HG03060 (cell line): Measurements from ENCODE around the gene WFDC10B.
"Not testable (repeated sequence)": the region's sequence is repeated elsewhere in the genome, so short reads cannot be mapped to it uniquely, and the experiment has no call there.

ENCODE experiments used
- ATAC-seq: cut with Tn5 transposase; IDR thresholded peaks from one replicate; pipeline ENCODE4 v1.9.1; 2021; ENCODE audit warnings: low read depth, moderate number of reproducible peaks; ENCODE audit not compliant: unreplicated experiment

WFDC10B gene

DNA sequence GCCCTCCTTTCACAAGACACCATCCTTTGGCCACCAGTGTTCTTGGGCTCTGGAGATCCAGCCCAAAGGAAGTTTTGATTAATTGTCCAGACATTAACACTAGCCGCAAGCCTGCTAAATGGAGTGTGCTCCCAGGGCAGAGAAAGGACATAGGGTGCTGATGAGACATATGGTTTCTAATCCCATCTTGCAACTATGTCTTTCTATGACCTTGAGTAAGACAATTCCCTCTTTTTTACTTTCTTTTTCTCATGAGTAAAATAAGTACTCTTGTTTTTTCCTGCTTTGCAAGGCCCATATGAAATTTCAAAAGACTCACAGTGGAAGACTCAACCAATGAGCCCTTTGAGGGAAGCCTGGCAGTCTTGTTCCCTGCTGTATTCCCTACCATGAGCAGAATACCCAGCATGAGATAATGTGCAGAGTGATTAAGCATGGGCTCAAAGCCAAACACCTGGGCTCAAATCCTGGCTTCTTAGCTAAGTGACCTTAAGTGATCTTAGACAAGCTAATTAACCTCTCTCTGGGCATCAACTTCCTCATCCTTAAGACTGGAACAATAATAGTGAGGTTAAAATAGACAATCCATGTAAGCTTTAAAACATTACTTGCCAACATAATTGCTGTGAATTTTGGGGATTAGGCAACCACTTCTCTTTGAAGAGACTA, at the start of gene WFDC10B:
WFDC10B (minus strand) TSS at position 51 of the 669 bp plus-strand sequence. CDS start 19,027 bp downstream, outside the sequence.
- ATAC-seq = no peak

DNA sequence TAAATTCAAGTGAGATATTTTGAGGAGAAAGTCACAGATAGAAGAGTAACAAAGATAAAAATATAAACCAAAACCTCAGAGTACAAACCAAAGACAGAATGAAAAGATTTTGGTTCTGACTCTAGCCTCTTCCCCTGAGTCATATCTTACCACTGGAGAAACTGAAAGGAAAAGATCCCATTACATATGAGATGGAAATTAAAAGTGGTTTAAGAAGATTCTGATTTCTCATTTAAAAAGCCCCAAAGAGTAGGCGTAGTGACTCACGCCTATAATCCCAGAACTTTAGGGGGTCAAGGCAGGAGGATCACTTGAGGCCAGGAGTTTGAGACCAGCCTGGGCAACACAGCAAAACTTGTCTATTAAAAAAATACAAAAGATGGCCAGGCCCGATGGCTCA, 47.9 kb upstream of the WFDC10B start:
- ATAC-seq = no peak

DNA sequence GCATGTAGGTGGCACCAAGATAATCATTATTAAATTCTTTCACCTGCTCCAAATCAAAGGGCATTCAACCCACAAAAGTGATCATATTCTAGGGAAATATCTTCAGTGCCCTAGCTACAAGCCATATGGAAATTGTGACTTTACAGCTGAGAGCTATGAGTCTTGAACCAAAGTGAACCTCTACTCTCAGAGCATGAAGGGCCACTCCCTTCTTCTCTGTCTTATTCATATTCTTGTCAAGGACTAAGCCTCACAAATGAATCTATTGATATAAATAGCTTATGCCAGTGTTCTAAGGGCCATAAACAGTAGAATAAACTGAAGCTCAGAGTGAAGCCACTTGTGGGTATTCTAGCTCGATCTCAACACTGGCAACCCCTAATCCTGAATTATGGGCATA, 46.9 kb upstream of the WFDC10B start:
- no peak for ATAC-seq

DNA sequence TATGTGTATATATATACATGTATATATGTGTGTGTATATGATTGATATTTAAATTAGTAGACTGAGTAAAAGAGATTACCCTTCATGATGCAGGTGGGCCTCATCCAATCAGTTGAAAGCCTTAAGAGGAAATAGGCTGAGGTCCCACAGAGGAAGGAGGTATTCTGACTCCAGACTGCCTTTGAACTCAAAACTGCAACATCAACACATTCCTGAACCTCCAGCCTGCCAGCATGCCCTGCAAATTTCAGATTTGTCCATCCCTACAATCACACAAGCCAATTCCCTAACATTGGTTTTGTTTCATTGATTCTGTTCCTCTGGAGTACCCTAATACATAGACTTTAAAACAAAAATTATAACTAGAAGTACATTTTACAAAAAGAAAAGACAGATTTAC, 40.2 kb upstream of the WFDC10B start:
- ATAC-seq = no peak

DNA sequence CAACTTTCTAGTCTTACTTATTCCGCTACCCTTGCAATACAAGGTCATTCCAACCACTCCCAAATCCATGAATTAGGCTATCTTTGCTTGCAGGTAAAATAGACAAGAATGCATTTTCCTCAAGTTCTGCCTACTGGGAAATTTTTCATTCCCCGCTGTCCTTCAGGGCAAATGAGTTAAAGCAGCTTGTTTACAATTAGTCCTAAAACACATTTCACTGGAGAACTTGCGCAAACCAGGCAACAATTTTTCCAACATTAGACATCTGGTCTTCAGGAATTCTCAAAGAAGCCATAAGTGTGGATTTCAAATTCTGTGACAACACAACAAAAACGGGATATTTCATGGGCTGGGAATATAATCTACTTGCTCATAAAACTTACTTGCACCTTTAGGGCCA, 37.8 kb upstream of the WFDC10B start:
- ATAC-seq = no peak

DNA sequence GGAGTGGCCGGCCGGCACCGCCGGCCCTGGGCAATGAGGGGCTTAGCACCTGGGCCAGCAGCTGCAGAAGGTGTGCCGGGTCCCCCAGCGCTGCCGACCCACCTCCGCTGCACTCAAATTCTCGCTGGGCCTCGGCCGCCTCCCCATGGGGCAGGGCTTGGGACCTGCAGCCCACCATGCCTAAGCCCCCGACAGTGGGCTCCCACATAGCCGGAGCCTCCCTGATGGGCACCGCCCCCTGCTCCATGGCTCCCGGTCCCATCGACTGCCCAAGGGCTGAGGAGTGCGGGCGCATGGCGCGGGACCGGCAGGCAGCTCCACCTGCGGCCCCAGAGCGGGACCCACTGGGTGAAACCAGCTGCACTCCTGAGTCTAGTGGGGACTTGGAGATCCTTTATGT, 31.2 kb upstream of the WFDC10B start:
- no peak for ATAC-seq

DNA sequence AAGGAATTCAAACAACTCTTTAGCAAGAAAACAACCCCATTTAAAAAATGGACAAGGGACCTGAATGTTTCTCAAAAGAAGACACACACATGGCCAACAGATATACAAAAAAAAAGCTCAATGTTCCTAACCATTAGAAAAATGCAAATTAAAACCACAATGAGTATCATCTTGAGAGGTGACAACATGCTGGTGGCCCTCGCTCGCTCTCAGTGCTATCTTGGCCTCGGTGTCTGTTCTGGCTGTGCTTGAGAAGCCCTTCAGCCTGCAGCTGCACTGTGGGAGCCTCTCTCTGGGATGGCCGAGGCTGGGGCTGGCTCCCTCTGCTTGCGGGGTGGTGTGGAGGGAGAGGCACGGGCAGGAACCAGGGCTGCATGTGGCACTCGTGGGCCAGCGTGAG, 30.7 kb upstream of the WFDC10B start:
- no peak for ATAC-seq

DNA sequence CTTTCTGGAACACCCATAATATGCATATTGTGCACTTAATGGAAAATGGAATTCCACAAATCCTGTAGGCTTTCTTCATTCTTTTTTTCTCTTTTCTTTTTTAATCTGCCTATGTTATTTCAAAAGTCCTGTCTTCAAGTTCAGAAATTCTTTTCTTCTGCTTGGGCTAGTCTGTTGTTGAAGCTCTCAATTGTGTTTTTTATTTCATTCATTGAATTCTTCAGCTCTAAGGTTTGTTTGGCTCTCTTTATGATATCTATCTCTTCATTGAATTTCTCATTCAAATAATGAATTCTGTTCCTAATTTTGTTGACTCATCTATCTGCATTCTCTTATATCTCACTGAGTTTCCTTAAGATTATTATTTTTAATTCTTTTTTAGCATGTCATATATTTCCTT, 27.4 kb upstream of the WFDC10B start:
- no peak for ATAC-seq

DNA sequence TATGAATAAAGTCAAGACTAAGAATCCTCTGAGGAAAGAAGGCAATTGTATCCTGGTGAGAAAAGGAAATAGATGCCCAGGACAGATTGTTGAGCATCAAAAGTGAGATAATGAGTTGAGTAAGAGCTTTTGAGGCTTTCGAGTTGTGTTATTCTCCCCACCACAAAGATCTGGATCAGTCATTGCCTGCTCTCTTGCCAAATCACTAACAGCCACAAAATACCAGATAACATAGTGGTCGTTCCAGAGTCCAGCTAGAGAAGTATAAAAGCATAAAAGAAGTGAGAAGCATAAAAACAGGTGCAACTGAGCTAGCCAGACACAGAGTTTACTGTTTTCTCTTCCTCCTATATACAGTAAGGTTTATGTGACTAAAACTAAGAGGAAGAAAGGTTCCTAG, 22.2 kb upstream of the WFDC10B start:
- ATAC-seq = no peak

DNA sequence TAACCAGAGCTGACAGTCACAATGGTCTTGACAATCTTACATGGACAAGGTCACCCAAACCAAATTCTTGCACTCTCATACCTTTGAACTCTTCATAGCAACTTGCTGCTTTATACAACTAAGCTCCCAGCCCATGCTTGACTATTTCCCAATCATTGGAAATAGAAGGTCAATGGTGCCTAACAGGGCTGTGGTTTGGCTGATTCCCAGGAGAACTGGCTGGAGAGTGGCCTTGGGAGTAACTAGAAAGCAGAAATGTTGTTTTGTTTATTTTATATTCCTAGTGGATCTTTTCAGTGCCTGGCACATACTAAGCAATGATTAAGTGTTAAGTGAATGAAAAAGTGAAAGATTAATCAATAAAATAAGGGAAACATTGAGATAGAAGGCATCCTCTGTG, 20.3 kb upstream of the WFDC10B start:
- ATAC-seq = no peak

DNA sequence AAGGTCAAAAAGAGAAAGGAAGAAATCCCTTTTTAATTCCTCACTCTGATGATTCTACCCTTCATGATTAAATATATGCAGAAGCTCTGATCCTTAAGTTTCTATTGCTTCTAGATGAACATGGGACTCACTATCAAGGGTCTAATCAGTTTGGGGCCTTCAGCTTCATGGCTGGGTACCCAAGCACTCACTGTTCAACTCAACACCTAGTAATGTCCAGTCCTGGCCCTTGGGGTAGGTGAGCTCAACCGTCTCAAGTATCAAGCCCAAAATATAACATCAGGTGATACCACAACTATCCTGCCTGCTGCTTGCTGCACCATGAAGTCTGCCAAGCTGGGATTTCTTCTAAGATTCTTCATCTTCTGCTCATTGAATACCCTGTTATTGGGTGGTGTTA, 17.2 kb upstream of the WFDC10B start, which contains the start of gene SPINT4:
SPINT4 (plus strand) TSS at position 301 of the 400 bp plus-strand sequence; CDS start at position 322, 21 bp downstream.
- no peak for ATAC-seq

DNA sequence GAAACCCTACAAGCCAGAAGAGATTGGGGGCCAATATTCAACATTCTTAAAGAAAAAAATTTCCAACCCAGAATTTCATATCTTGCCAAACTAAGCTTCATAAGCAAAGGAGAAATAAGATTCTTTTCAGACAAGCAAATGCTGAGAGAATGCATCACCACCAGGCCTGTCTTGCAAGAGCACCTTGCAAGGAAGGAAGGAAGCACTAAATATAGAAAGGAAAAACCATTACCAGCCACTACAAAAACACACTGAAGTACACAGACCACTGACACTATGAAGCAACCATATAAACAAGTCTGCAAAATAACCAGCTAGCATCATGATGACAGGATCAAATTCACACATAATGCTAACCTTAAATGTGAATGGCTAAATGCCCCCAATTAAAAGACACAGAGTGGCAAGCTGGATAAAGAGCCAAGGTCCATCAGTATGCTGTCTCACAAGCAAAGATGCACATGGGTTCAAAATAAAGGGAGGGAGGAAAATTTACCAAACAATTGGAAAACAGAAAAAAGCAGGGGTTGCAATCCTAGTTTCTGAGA, 11.4 kb upstream of the WFDC10B start:
- ATAC-seq = not testable (repeated sequence)

DNA sequence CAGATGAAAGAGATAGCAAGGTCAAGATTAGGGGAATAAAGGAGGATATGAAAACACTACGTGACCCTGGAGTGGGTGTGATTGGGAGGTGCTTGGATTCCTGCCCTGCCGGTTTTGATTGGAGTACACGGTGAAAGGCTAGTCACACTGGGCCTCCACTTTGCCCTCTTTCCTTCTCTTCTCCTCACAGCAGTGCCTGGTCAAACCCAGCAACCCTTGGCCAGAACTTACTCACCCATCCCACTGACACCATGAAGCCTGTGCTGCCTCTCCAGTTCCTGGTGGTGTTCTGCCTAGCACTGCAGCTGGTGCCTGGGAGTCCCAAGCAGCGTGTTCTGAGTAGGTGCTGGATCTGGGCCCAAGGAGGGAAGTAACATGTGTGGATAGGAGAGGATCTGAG, 2.9 kb downstream of the WFDC10B start, which contains the start of gene WFDC13:
WFDC13 (plus strand) TSS at position 166 of the 400 bp plus-strand sequence; CDS start at position 252, 86 bp downstream.
- no peak for ATAC-seq

DNA sequence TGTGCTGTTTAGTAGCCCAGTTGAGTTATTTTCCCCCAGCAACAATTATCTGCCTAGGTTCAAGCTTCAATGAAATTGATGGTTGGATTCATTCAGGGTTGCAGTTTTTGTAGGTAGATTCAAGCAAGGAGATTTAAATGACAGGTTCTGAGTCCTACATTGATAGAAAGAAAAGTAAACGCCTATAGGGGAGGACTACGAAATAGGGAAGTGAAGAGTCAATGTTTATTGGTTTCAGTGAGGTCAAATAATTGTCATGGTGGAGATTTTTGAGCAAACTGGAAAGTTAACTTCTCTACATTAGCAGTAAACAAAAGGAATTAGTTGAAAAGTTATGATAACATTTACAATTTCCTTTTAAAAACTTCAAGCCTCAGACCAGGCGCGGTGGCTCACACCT, 3.7 kb downstream of the WFDC10B start:
- no peak for ATAC-seq

DNA sequence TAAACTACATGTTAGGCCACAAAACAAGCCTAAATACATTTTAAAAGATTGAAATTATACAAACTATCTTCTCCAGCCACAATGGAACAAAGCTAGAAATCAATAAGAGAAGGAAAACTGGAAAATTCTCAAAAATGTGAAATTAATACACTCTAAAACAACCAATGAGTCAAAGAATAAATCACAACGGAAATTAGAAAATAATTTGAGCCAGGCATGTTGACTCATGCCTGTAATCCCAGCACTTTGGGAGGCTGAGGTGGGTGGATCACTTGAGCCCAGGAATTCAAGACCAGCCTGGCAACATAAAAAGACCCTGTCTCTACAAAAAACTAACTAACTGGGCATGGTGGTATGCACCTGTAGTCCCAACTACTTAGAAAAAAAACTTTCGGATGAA, 9.3 kb downstream of the WFDC10B start:
- no peak for ATAC-seq

DNA sequence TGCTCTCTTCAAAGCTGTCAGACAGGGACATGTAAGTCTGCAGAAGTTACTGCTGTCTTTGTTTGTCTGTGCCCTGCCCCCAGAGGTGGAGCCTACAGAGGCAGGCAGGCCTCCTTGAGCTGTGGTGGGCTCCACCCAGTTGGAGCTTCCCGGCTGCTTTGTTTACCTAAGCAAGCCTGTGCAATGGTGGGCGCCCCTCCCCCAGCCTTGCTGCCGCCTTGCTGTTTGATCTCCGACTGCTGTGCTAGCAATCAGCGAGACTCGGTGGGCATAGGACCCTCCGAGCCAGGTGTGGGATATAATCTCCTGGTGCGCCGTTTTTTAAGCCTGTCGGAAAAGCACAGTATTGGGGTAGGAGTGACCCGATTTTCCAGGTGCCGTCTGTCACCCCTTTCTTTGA, 11.5 kb downstream of the WFDC10B start:
- not testable (repeated sequence) for ATAC-seq

DNA sequence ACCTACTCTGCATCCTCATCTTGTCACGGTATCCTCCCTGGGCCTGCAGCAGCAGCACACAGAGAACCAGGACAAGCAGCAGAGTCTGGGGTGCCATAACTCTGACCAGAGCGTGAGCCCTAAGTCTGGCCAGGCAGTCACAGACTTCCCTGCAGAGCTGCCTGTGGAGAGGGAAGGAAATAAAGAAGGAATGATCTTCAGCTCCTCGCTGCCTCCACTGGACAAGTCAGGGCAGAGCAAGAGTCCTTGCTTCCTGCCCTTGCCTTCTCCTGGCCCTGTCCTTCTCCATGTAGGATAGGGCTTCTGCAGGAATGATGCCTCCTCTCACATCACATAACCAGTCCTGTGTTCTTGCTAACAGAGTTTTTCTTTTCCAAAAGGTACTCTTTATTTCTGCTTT, 18.9 kb downstream of the WFDC10B start:
- no peak for ATAC-seq

DNA sequence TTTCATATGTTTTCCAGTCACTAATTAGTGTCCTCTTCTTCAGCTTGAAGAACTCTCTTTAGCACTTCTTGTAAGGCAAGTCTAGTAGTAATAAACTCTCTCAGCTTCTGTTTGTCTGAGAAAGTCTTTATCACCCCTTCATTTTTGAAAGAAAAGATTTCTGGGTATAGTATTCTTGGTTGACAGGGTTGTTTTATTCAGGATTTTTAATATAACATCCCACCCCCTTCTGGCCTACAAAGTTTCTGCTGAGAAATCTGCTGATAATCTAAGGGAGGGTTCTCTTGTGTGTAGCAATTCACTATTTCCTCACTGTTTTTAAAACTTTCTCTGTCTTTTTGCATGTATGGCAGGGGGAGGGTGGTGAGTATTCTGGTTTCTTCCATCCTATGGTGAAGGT, 25.2 kb downstream of the WFDC10B start:
- no peak for ATAC-seq

DNA sequence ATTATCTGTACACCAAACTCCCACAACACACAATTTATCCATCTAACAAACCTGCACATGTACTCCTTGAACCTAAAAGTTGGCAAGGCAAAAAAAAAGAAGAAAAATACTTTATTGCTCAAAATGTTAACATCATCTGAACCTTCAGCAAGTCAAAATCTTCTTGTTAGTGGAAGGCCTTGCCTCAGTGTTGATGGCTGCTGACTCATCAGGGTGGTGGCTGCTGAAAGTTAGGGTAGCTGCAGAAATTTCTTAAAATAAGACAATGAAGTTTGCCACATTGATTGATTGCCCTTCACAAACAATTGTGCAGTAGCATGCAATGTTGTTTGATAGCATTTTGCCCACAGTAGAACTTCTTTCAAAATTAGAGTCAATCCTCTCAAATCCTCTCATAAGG, 32.1 kb downstream of the WFDC10B start:
- ATAC-seq = no peak

DNA sequence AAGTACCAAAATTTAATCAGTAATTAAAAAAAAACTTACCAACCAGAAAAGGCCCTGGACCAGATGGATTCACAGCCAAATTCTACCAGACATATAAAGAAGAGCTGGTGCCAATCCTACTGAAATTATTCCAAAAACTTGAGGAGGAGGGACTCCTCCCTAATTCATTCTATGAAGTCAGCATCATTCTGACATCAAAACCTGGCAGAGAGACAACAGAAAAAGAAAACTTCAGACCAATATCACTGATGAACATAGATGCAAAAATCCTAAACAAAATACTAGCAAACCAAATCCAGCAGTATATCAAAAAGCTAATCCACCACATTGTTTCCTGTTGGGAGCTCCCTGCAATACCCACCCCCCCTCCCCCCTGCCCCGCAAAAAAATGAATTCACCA, 34.7 kb downstream of the WFDC10B start, which contains the start of gene WFDC11:
WFDC11 (minus strand) TSS at position 101 of the 400 bp plus-strand sequence. CDS start 19,639 bp downstream, outside the sequence.
- ATAC-seq = no peak

DNA sequence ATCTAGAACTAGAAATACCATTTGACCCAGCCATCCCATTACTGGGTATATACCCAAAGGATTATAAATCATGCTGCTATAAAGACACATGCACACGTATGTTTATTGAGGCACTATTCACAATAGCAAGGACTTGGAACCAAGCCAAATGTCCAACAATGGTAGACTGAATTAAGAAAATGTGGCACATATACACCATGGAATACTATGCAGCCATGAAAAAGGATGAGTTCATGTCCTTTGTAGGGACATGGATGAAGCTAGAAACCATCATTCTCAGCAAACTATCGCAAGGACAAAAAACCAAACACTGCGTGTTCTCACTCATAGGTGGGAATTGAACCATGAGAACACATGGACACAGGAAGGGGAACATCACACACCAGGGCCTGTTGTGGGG, 47.8 kb downstream of the WFDC10B start:
- not testable (repeated sequence) for ATAC-seq

DNA sequence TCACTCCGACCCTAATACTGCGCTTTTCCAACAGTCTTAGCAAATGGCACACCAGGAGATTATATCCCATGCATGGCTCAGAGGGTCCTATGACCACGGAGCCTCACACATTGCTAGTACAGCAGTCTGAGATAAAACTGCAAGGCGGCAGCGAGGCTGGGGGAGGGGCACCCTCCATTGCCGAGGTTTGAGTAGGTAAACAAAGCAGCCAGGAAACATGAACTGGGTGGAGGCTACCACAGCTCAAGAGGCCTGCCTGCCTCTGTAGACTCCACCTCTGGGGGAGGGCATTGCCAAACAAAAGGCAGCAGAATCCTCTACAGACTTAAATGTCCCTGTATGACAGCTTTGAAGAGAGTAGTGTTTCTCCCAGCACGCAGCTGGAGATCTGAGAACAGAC, 53.1 kb downstream of the WFDC10B start:
- not testable (repeated sequence) for ATAC-seq
